H1 (cell line): ENCODE data around the gene RTP1. TPM values are rescaled to one million over a fixed set of nuclear protein-coding genes. Genes with fewer than 3 reads are reported as not detected.

Experiments used
- CTCF ChIA-PET: fragments of 300-600 bp; sonication (Branson Sonifier 250); formaldehyde crosslinking; loops from one replicate; lab custom pipeline; 2021; ENCODE audit not compliant: partially characterized antibody; lab: Charles Lee
- POLR2A ChIA-PET: fragments of 300-600 bp; sonication (Branson Sonifier 250); formaldehyde crosslinking; loops from one replicate; lab custom pipeline; 2021; ENCODE audit warnings: inconsistent platforms; ENCODE audit not compliant: partially characterized antibody; lab: Charles Lee
- DNase-seq, 2 experiments: peaks; one replicate each; pipeline versions ENCODE4 v3.0.0 to v3.0.0-alpha.2; 2010 to 2022; ENCODE audit warnings: low spot score in 2 of 2, low read depth in 1 of 2, mixed read lengths in 1 of 2
- FAIRE-seq: peaks from 2 replicates; lab custom pipeline; 2011; peaks lifted over from hg19 to GRCh38; lab: Jason Lieb, UNC
- H2AFZ ChIP-seq: 2 replicates; pipeline ENCODE4 v1.8.1; 2012; ENCODE audit warnings: low read length, inconsistent platforms
- H2AK5ac ChIP-seq: 2 replicates; pipeline ENCODE4 v1.6.1; 2013; ENCODE audit warnings: low read depth, low read length
- H2BK120ac ChIP-seq: replicated peaks from 2 replicates; pipeline ENCODE3; 2013; ENCODE audit warnings: low read depth, low read length, inconsistent platforms
- H2BK12ac ChIP-seq: 2 replicates; pipeline ENCODE4 v1.6.1; 2013; ENCODE audit warnings: low read depth, low read length
- H2BK15ac ChIP-seq: 2 replicates; pipeline ENCODE4 v1.6.1; 2013; ENCODE audit warnings: low read length
- H2BK20ac ChIP-seq: 2 replicates; pipeline ENCODE4 v1.6.1; 2013; ENCODE audit warnings: low read length
- H2BK5ac ChIP-seq: 2 replicates; pipeline ENCODE4 v1.6.1; 2013; ENCODE audit warnings: low read depth, low read length
- H3K14ac ChIP-seq: 2 replicates; pipeline ENCODE4 v1.6.1; 2013; ENCODE audit warnings: inconsistent platforms; ENCODE audit not compliant: insufficient read length
- H3K18ac ChIP-seq: 2 replicates; pipeline ENCODE4 v1.6.1; 2013; ENCODE audit warnings: low read length; ENCODE audit errors: extremely low read depth
- H3K23ac ChIP-seq: 2 replicates; pipeline ENCODE4 v1.6.1; 2013; ENCODE audit warnings: inconsistent platforms; ENCODE audit not compliant: insufficient read length
- H3K23me2 ChIP-seq: 2 replicates; pipeline ENCODE4 v1.6.1; 2013; ENCODE audit warnings: low read depth, low read length
- H3K27ac ChIP-seq: 2 replicates; pipeline ENCODE4 v1.6.1; 2011; ENCODE audit warnings: low read depth, low read length, inconsistent platforms
- H3K27me3 ChIP-seq, 4 experiments: replicated peaks in 1 of 4; 1 replicate in 1 of 4; 2 replicates in 3 of 4; pipeline versions ENCODE4 v1.6.1 to v1.8.1; 2011 to 2013; ENCODE audit warnings: low read length in 3 of 4, mild to moderate bottlenecking in 3 of 4, inconsistent platforms in 2 of 4, mixed read lengths in 2 of 4, moderate library complexity in 1 of 4; ENCODE audit not compliant: control insufficient read depth in 3 of 4, insufficient read depth in 3 of 4; ENCODE audit errors: extremely low read depth in 1 of 4
- H3K36me3 ChIP-seq, 4 experiments: 2 replicates each; pipeline versions ENCODE4 v1.6.1 to v1.8.1; 2011 to 2013; ENCODE audit warnings: mild to moderate bottlenecking in 4 of 4, low read length in 3 of 4, moderate library complexity in 2 of 4, control low read depth in 1 of 4, inconsistent platforms in 1 of 4; ENCODE audit not compliant: insufficient read depth in 4 of 4, control insufficient read depth in 2 of 4
- H3K4ac ChIP-seq: replicated peaks from 2 replicates; pipeline ENCODE3; 2013; ENCODE audit warnings: low read length, low read depth, mixed read lengths, inconsistent platforms; ENCODE audit not compliant: insufficient read length
- H3K4me1 ChIP-seq, 4 experiments: replicated peaks in 1 of 4; 1 replicate in 1 of 4; 2 replicates in 3 of 4; pipeline versions ENCODE4 v1.6.1 to v1.8.1; 2011 to 2013; ENCODE audit warnings: low read length in 3 of 4, inconsistent platforms in 2 of 4, mixed read lengths in 1 of 4; ENCODE audit not compliant: insufficient read depth in 4 of 4, control insufficient read depth in 3 of 4
- H3K4me2 ChIP-seq, 2 experiments: 2 replicates each; pipeline versions ENCODE4 v1.6.1 to v1.8.1; 2011 to 2013; ENCODE audit warnings: low read depth in 2 of 2, low read length in 2 of 2, control low read depth in 1 of 2, inconsistent platforms in 1 of 2, mild to moderate bottlenecking in 1 of 2; ENCODE audit not compliant: insufficient read depth in 1 of 2
- H3K4me3 ChIP-seq, 4 experiments: fragments of 200-600, 300-600 bp in 1 of 4; sonication (generic), shearing (Covaris generic), sonication (Bioruptor Twin) in 1 of 4; 2 replicates each; pipeline versions ENCODE4 v1.5.1 to v1.8.1; 2011 to 2016; ENCODE audit warnings: low read length in 4 of 4, low read depth in 3 of 4, control low read depth in 2 of 4, inconsistent platforms in 2 of 4, mild to moderate bottlenecking in 2 of 4, mixed read lengths in 1 of 4, moderate library complexity in 1 of 4; ENCODE audit not compliant: insufficient read depth in 2 of 4; ENCODE audit errors: extremely low read depth in 1 of 4
- H3K56ac ChIP-seq: replicated peaks from 2 replicates; pipeline ENCODE3; 2013; ENCODE audit warnings: low read depth, mild to moderate bottlenecking, mixed read lengths, low read length, inconsistent platforms; ENCODE audit not compliant: insufficient read length
- H3K79me1 ChIP-seq: 2 replicates; pipeline ENCODE4 v1.6.1; 2013; ENCODE audit warnings: low read depth, low read length, control low read depth
- H3K79me2 ChIP-seq, 2 experiments: 2 replicates each; pipeline versions ENCODE4 v1.6.1 to v1.8.1; 2012 to 2013; ENCODE audit warnings: low read length in 2 of 2, mild to moderate bottlenecking in 2 of 2, inconsistent platforms in 1 of 2; ENCODE audit not compliant: insufficient read depth in 2 of 2, control insufficient read depth in 1 of 2
- H3K9ac ChIP-seq, 4 experiments: replicated peaks in 1 of 4; 1 replicate in 1 of 4; 2 replicates in 3 of 4; pipeline versions ENCODE4 v1.6.1 to v1.8.1; 2011 to 2013; ENCODE audit warnings: low read depth in 3 of 4, low read length in 3 of 4, control low read depth in 2 of 4, mild to moderate bottlenecking in 2 of 4, moderate library complexity in 2 of 4, inconsistent platforms in 1 of 4; ENCODE audit errors: extremely low read depth in 1 of 4
- H3K9me3 ChIP-seq, 2 experiments: 2 replicates each; pipeline versions ENCODE4 v1.6.1 to v1.8.1; 2012 to 2013; ENCODE audit warnings: mild to moderate bottlenecking in 2 of 2, moderate library complexity in 2 of 2, control low read depth in 1 of 2, inconsistent platforms in 1 of 2, low read depth in 1 of 2, low read length in 1 of 2, mixed read lengths in 1 of 2; ENCODE audit not compliant: insufficient read depth in 2 of 2
- H4K20me1 ChIP-seq, 2 experiments: replicated peaks in 1 of 2; 2 replicates each; pipeline versions ENCODE3 to v1.8.1; 2011 to 2013; ENCODE audit warnings: inconsistent platforms in 2 of 2, low read length in 2 of 2, mild to moderate bottlenecking in 1 of 2; ENCODE audit not compliant: insufficient read depth in 2 of 2, control insufficient read depth in 1 of 2
- H4K5ac ChIP-seq: 2 replicates; pipeline ENCODE4 v1.6.1; 2013; ENCODE audit warnings: low read length, low read depth, mixed read lengths, inconsistent platforms; ENCODE audit not compliant: insufficient read length
- H4K8ac ChIP-seq: 2 replicates; pipeline ENCODE4 v1.8.0; 2013; ENCODE audit warnings: mild to moderate bottlenecking, moderate library complexity, low read length, inconsistent platforms; ENCODE audit not compliant: insufficient read depth; ENCODE audit errors: extremely low read depth
- H4K91ac ChIP-seq: replicated peaks from 2 replicates; pipeline ENCODE3; 2013; ENCODE audit warnings: low read length, mixed read lengths, inconsistent platforms; ENCODE audit not compliant: insufficient read length
- CHD1 ChIP-seq: IDR thresholded peaks from 2 replicates; pipeline ENCODE4 v1.6.1; 2012; ENCODE audit warnings: low read depth, low read length, improper control_type of control experiment
- CREB1 ChIP-seq: IDR thresholded peaks from 2 replicates; pipeline ENCODE4 v1.6.1; 2012; ENCODE audit warnings: inconsistent platforms
- CTBP2 ChIP-seq: IDR thresholded peaks from 2 replicates; pipeline ENCODE4 v1.7.0; 2011; ENCODE audit warnings: borderline replicate concordance, mild to moderate bottlenecking, moderate library complexity, mixed read lengths, low read length; ENCODE audit not compliant: insufficient read depth, insufficient read length
- HDAC2 ChIP-seq, 2 experiments: fragments of 300-600 bp in 1 of 2; sonication (generic) in 1 of 2; IDR thresholded peaks; 2 replicates each; pipeline ENCODE4 v1.6.1; 2011 to 2012; ENCODE audit warnings: low read depth in 2 of 2, low read length in 2 of 2, mild to moderate bottlenecking in 2 of 2, moderate library complexity in 2 of 2, borderline replicate concordance in 1 of 2, inconsistent platforms in 1 of 2
- HDAC6 ChIP-seq: IDR thresholded peaks from one replicate; pipeline ENCODE4 v1.7.1; 2012; ENCODE audit warnings: low read depth, mild to moderate bottlenecking, inconsistent platforms, low read length, moderate library complexity
- JUN ChIP-seq: IDR thresholded peaks from 2 replicates; pipeline ENCODE4 v1.6.1; 2011; ENCODE audit warnings: low read depth, mild to moderate bottlenecking, improper control_type of control experiment, low read length
- KDM4A ChIP-seq: IDR thresholded peaks from one replicate; pipeline ENCODE4 v1.7.1; 2012; ENCODE audit warnings: low read depth, mild to moderate bottlenecking, moderate library complexity, low read length, inconsistent platforms; ENCODE audit not compliant: severe bottlenecking
- PHF8 ChIP-seq: fragments of 200-600 bp; sonication (generic); conservative IDR thresholded peaks from 2 replicates; pipeline ENCODE4 v1.7.1; 2012; ENCODE audit warnings: low read depth, mild to moderate bottlenecking, inconsistent platforms, low read length, moderate library complexity
- RAD21 ChIP-seq, 2 experiments: IDR thresholded peaks in 1 of 2; conservative IDR thresholded peaks in 1 of 2; 2 replicates each; pipeline ENCODE4 v1.6.1; 2011; ENCODE audit warnings: low read depth in 2 of 2, low read length in 2 of 2, improper control_type of control experiment in 1 of 2, inconsistent platforms in 1 of 2, mild to moderate bottlenecking in 1 of 2, moderate library complexity in 1 of 2
- SIRT6 ChIP-seq: IDR thresholded peaks from one replicate; pipeline ENCODE4 v1.7.1; 2012; ENCODE audit warnings: low read length, inconsistent platforms
- SUZ12 ChIP-seq: fragments of 200-600 bp; sonication (generic); IDR thresholded peaks from 2 replicates; pipeline ENCODE4 v1.6.1; 2012; ENCODE audit warnings: mild to moderate bottlenecking, inconsistent platforms, low read length, moderate library complexity, mixed read lengths
- WGBS, 2 experiments: shearing (Covaris generic) in 1 of 2; methylation state at CpG; one replicate each; pipeline versions ENCODE4 v1.1.6 to v1.1.7; 2013 to 2015; ENCODE audit warnings: low lambda C conversion rate in 2 of 2, mixed read lengths in 2 of 2, inconsistent platforms in 1 of 2, low coverage in 1 of 2, missing lambda C conversion rate in 1 of 2; ENCODE audit not compliant: insufficient replicate concordance in 2 of 2, insufficient coverage in 1 of 2, insufficient read length in 1 of 2; ENCODE audit errors: extremely low coverage in 1 of 2, missing lambda C conversion rate in 1 of 2; 5-methylcytosine and 5-hydroxymethylcytosine counted together
- polyA plus RNA-seq, 7 experiments: library from polyadenylated mRNA; depleted of rRNA in 3 of 7; stranded (reverse) in 5 of 7; unstranded in 2 of 7; fragments of >200 nt in 5 of 7; fragments of 200-250 nt in 2 of 7; gene quantifications; 1 replicate in 5 of 7; 2 replicates in 1 of 7; 4 replicates in 1 of 7; pipeline versions ENCODE4 v1.2.1 to v1.2.3, GENCODE V29; 2011 to 2013; ENCODE audit warnings: missing spikeins in 2 of 7, mixed read lengths in 2 of 7
- total RNA-seq: library from RNA; stranded (reverse); fragmentation: NEBNext Ultra II Directional; extraction: Animal tissue kit (Norgen Biotek cat#: 25700); gene quantifications from 2 replicates; pipeline ENCODE4 v1.2.1, GENCODE V29; 2021

The RTP1 gene
- total and polyA plus RNA-seq, 2 of the 8 experiments (the other 6 are each of a cell fraction or from before 2014, with no cell fraction given), result 2.9 to 3.0 TPM

GRCh38 chr3:187162265-187162953 is 34.9 kb upstream of the RTP1 start:
- no peak overlapping the region for H3K4ac ChIP-seq
- no peak overlapping the region for H2BK120ac ChIP-seq
- H2AK5ac ChIP-seq, result no peak overlapping the region
- H3K4me3 ChIP-seq, result no peak overlapping the region
- H4K5ac ChIP-seq, result no peak overlapping the region
- H3K18ac ChIP-seq, result peak overlapping the region; percentile 14; the same call in 1 of the 2 replicates
- no peak overlapping the region for H4K8ac ChIP-seq
- H3K27me3 ChIP-seq, result no peaks in the 10 kb centered on the region
- ChIA-PET POLR2A (interaction anchor here (0.9 to 1.8 kb wide), 7 partner anchors 11 to 117 kb away, joined by 3 to 7 read pairs (median 5); partner anchors contain the start of gene RPL39L), CTCF (interaction anchor here (0.9 to 4.1 kb wide), 5 partner anchors 12 to 517 kb away, joined by 3 to 56 read pairs (median 3); no protein-coding TSS in a partner anchor)
- WGBS, 2 experiments, result 74% methylated on average over 6 of the region's 6 CpGs; no CpG with 5 or more reads in 1 of the 2 experiments
- peaks cover 0 to 18% (median 3%) of the 10 kb centered on the region in 4 experiments; a peak in 2 of 8 replicates for H3K36me3 ChIP-seq
- no peak overlapping the region for H2AFZ ChIP-seq
- H3K79me2 ChIP-seq, result peaks cover 0 to 2% of the 10 kb centered on the region in 2 experiments; a peak in 1 of 4 replicates
- no peak overlapping the region for H2BK12ac ChIP-seq
- no peaks in the 10 kb centered on the region; the same call in 1 of the 2 replicates for H3K79me1 ChIP-seq
- no peaks in the 10 kb centered on the region for H3K9me3 ChIP-seq
- H3K23me2 ChIP-seq, result no peaks in the 10 kb centered on the region
- no peak overlapping the region for H4K91ac ChIP-seq
- no peak overlapping the region for H3K27ac ChIP-seq
- no peak for FAIRE-seq
- no peak overlapping the region for H3K4me2 ChIP-seq
- no peak overlapping the region for H3K9ac ChIP-seq
- peaks cover 0 to 2% of the 10 kb centered on the region in 2 experiments for H4K20me1 ChIP-seq
- no peak overlapping the region for H3K14ac ChIP-seq
- no peak overlapping the region for H2BK5ac ChIP-seq
- H3K23ac ChIP-seq, result no peak overlapping the region
- H2BK15ac ChIP-seq, result no peak overlapping the region
- H2BK20ac ChIP-seq, result no peak overlapping the region
- no peak for DNase-seq
- H3K56ac ChIP-seq, result no peak overlapping the region
- peaks cover 3 to 13% (median 7%) of the 10 kb centered on the region in 4 experiments; a peak in 6 of 7 replicates for H3K4me1 ChIP-seq
- TF ChIP-seq CHD1, result no peak
- no peak for TF ChIP-seq SUZ12
- no peak for TF ChIP-seq JUN
- no peak for TF ChIP-seq CTBP2
- TF ChIP-seq HDAC6, result no peak
- TF ChIP-seq CREB1, result no peak
- TF ChIP-seq RAD21 (IDR thresholded peaks at IDR 0.05 in 1 of 2, conservative IDR thresholded peaks at IDR 0.05 in 1 of 2; ENCODE audit: low read depth in 2 of 2, low read length in 2 of 2), result no peak
- TF ChIP-seq SIRT6, result no peak
- no peak for TF ChIP-seq PHF8
- no peak for TF ChIP-seq HDAC2 (IDR thresholded peaks at IDR 0.05; ENCODE audit: borderline replicate concordance in 1 of 2, low read depth in 2 of 2, low read length in 2 of 2)
- no peak for TF ChIP-seq KDM4A
